ENCODE measurements around the gene C14orf132. TPM values are rescaled to one million over a fixed set of nuclear protein-coding genes. Genes with fewer than 3 reads are reported as not detected.

Gene C14orf132
- total RNA-seq, 1 experiment from 2014 or later, result 1.3 TPM

Other genes with a start within 250 kb of the C14orf132 start
- 4.4 and 5.4 TPM in 2 replicates for gene TUNAR, start 162.5 kb upstream of the C14orf132 start, total RNA-seq (2014; rRNA removed; shearing (Covaris generic); ENCODE audit: low replicate concordance)
- gene BDKRB2, start 165.5 kb downstream of the C14orf132 start, total RNA-seq (2014; rRNA removed; shearing (Covaris generic); ENCODE audit: low replicate concordance), result 0.14 and 0.87 TPM in 2 replicates
- not detected in 2 replicates for gene BDKRB1, start 216.8 kb downstream of the C14orf132 start, total RNA-seq (2014; rRNA removed; shearing (Covaris generic); ENCODE audit: low replicate concordance)